HG02885 (cell line): ENCODE results near the gene INF2.
"Not testable (repeated sequence)": the region's sequence is repeated elsewhere in the genome, so short reads cannot be mapped to it uniquely, and the experiment has no call there.

Source experiments
- ATAC-seq: cut with Tn5 transposase; IDR thresholded peaks from one replicate; pipeline ENCODE4 v1.9.1; 2021; ENCODE audit warnings: mild to moderate bottlenecking; ENCODE audit not compliant: unreplicated experiment, poor library complexity

The INF2 gene

GRCh38 chr14:104656014-104656714, 33.3 kb upstream of the INF2 start:
- no peak for ATAC-seq

GRCh38 chr14:104657101-104657524, 32.3 kb upstream of the INF2 start:
- ATAC-seq, result no peak

- ATAC-seq, result peak; percentile 37
Observed at GRCh38 chr14:104657563-104658324, 31.7 kb upstream of the INF2 start.

DNA sequence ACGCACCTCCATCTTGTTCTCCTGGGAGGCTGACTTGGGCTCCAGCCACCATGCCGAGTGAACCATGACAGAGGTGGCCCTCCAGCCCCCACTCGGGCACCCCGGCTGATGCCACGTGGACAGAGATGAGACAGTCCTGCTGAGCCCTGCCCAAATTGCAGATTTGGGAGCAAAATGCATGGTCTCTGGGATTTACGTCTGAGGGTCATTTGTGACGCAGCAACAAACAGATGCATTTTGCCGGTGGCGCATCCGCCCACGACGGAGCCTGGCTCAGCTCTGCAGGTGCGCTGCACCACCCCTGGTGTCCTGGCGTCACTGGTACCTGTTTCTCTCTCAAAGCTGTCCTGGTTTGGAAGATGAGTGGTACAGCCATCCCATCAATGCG, 31.1 kb upstream of the INF2 start:
- ATAC-seq, result no peak

GRCh38 chr14:104659146-104659545, 30.3 kb upstream of the INF2 start:
- no peak for ATAC-seq

GRCh38 chr14:104659764-104660523, 29.5 kb upstream of the INF2 start:
- ATAC-seq, result peak; percentile 22

GRCh38 chr14:104660597-104660996, 28.8 kb upstream of the INF2 start:
- ATAC-seq, result peak; percentile 42

DNA sequence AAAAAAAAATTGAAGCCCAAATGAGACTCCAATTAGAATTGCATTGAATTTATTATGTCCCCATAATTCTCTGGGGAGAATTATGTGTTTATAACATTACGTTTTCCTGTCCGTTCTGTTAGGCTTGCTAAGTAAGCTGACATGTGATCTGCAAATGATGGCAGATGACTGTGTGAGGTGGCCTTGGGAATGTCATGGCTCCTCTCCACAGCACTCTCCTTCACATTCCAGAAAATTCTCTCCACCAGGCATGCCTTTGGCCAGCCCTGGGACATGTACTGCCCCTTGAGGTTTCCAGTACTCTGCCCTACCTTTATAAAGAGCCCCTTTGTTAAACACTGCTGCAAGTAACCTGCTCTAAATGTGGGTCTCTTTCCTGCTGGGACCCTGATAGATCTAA, 28.3 kb upstream of the INF2 start:
- ATAC-seq, result no peak

DNA sequence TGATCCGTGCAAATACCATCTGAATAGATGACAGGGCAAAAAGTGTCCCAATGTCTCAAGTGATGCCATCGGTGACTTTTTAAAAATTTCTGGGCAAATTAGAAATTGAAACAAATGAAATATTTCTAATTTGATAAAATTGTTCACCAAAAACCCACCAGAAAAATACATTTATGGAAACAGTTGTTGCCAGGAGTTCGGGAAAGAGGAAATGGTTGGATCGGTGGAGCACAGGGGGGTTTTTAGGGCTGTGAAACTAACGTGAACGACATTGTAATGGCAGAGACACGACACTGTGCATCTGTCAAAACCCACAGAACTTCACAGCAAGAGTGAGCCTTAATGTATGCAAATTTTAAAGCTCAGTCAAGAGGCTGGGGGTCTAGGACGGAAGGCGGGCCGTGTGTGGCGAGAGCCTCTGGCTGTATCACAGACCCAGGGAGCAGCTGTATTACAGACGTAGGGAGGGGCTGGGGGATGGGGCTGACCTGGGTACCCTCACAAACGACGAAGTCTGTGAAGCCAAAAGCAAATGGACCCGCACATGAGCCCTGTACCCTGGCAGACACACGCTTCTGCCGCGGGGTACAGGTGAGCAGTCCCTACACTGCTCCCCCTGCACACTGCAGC, 27.8 kb upstream of the INF2 start:
- not testable (repeated sequence) for ATAC-seq

DNA sequence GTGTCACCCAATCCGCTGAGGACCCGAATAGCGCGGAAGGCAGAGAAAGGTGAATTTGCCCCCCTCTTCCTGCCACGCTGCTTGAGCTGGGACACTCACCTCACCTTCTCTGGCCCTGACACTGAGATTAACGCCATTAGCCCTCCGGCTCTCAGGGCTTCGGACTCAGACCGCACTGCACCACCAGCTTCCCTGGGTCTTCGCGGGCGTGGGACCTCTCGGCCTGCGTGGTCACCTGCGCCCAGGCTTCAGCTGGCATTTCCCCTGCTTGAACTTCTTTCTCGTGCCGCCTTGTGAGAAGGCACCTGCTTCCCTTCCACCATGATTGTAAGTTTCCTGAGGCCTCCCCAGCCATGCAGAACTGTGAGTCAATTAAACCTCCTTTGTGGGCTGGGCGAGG, 26.9 kb upstream of the INF2 start:
- ATAC-seq, result not testable (repeated sequence)

DNA sequence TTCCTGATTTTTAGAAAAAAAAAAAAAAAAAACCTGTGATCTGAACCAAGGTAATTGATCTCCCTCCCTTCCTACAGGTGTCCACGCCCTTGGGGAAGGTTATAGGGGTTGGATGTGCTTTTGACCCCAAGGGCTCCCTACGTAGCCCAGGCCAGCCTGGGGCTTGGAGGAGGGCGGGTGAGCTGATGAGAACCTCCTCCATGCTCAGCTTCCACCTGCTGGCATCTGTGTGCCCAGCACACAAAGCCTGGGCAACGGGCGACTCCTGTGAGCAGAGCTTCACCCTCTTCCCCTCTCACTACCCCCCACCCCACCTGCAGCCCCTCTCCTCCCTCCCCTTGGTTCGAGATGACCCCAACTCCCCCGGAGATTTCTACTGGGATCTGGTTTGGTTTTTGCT, 25.3 kb upstream of the INF2 start:
- no peak for ATAC-seq

DNA sequence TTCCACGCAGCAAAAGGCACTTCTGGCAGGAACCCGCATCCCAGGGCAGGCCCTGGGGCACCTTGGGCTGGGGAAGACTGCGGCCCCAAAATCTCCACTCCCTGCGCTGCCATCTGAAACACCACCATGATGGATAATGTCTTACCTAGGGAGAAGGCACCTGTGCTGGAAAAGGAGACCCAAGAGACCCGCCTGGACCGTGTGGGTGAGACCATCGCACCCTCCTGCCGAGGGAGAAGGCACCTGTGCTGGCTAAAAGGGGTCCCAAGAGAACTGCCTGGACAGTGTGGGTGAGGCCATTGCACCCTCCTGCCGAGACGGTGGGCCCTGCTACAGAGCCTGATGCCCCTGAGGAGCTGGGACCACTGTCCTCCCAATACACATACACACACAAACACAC, 24.8 kb upstream of the INF2 start:
- ATAC-seq, result no peak

DNA sequence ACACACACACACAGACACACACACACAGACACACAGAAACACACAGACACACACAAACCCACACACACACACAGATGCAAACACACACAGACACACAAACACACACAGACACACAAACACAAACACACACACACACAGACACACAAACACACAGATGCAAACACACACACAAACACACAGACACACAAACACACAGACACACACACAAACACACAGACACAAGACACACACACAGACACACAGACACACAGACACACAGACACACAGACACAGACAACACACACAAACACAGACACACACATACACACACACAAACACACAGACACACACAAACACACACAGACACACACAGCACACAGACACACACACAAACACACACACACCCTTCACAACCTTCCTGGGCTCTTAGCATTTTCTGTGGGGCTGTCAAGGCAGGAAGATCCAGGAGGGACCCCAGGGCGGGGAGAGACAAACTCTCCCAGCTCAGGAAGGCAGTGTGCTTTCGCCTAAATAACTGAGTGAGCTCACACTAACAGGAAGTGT, 24.2 kb upstream of the INF2 start:
- ATAC-seq, result no peak

DNA sequence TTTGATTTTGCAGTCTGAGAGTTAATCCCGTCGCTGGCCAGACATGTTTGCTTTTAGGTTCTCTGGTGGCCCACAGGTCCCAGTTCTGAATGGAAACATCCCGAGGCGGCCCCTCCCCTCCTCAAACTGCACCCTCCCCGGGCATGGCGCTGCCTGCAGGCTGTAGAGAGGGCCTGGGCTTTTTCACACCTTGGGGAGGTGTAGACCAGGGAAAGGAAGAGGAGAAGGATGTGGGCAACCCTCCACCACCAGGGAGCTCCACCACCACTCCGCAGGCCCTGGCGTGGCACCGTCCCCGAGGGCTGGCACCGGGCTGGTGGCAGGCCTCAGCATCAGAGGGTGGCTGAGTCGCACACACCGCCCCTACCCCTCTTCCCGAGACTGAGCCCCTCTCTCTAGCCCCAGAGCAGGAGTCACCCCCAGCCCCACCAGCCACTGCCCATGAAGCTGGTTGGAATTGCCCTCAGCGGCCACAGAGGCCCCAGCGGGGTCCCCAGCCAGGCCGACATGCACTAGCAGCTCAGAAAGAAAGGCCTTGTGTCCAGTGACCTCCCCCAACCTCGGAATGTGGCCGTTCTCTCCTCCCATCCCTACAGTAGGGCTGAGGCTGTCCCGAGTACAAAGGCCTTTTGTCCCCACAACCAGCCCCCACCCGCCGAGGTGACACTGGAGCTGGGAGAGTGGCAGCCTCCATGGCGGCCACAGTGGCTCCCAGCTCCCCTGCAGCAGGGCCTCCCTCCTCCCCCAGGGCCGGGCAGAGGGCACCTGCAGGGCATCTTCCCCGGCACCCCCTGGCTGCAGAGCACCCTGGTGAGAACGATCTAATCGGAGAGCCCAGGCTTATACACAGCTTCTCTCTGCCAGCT, 23.5 kb upstream of the INF2 start:
- ATAC-seq, result no peak

DNA sequence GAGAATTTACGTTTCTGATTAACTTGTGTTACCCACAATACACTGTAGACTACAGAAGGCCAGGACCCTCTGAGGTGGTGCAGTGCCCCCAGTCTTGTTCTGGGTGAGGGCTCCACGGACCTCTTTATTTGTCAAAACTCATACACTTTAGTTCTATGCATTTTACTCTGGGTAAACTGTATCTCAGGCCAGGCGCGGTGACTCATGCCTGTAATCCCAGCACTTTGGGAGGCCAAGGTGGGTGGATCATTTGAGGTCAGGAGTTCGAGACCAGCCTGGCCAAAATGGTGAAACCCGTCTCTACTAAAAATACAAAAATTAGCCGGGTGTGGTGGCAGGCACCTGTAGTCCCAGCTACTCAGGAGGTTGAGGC, 22.9 kb upstream of the INF2 start:
- ATAC-seq, result not testable (repeated sequence)

- ATAC-seq, result no peak
Observed at GRCh38 chr14:104666981-104667380, 22.4 kb upstream of the INF2 start.

GRCh38 chr14:104669697-104670096, 19.7 kb upstream of the INF2 start:
- no peak for ATAC-seq

- not testable (repeated sequence) for ATAC-seq
Observed at GRCh38 chr14:104671330-104671977, 18.0 kb upstream of the INF2 start.

- not testable (repeated sequence) for ATAC-seq
Observed at GRCh38 chr14:104672119-104672518, 17.3 kb upstream of the INF2 start.
